Measurements from ENCODE around the gene CD58. TPM values are rescaled to one million over a fixed set of nuclear protein-coding genes. Genes with fewer than 3 reads are reported as not detected.

CD58 gene
- total RNA-seq, 1 donor from 2014 or later, result 15.1 TPM

DNA sequence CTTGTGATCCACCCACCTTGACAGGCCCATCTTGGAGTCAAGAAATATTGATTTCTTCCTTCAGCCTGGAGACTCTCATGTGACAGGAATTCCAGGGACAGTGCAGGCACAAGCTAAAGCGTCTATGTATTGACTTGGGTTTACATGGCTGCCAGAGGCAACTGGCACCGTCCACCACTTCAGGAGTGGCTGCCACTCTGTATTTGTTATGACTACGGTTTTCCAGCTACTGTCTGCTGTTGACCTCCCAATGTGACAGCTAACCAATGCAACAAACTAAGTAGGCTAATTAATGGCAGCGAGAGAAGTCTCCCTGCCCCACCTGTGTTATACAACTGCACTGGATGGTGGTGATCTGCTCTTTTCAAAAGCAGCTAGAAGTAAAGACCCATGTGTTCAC is 56.9 kb downstream of the CD58 start:
- Histone ChIP-seq H3K4me1 (ENCODE audit: control insufficient read depth in 3 of 3, insufficient read depth in 3 of 3, low read length in 3 of 3) (no peaks in the 10 kb centered on the region), H3K4me3 (ENCODE audit: low read length in 3 of 3) (no peak overlapping the region), H3K36me3 (ENCODE audit: control insufficient read depth in 3 of 3, insufficient read depth in 3 of 3, low read length in 3 of 3) (peaks cover 0 to 6% (median 5%) of the 10 kb centered on the region in 3 donors), H3K27ac (ENCODE audit: low read depth, low read length) (no peak overlapping the region), H3K9ac (ENCODE audit: low read depth in 1 of 3, low read length in 3 of 3) (no peak overlapping the region), H3K27me3 (ENCODE audit: control insufficient read depth in 3 of 3, insufficient read depth in 3 of 3, low read length in 3 of 3) (no peaks in the 10 kb centered on the region), H3K9me3 (ENCODE audit: control insufficient read depth in 3 of 3, low read length in 3 of 3) (no peaks in the 10 kb centered on the region)

DNA sequence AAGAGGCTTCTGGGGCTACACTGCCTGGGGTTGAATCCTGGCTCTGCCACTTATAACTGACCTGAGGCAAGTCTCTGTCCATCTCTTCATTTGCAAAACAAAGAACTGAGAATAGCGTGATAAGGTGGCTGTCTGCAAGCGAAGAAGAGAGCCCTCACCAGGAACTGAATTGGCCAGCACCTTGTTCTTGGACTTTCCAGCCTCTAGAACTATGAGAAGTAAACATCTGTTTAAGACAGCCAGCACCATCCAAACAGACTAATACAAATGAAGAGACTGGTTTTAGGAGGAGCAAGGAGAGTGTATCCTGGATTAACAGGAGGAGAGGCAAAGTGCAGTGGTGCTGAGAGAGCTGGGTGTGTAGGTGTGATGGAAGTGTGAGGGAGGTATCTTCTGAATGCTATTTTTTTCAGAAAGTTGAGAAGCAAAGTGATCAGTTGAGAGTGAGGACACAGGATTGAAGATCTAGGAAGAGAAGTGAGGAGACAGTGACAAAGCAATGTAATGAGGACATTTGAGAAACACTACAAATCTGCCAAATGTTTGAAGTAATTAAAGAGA is 59.3 kb downstream of the CD58 start:
- Histone ChIP-seq H3K27me3 (ENCODE audit: control insufficient read depth in 3 of 3, insufficient read depth in 3 of 3, low read length in 3 of 3) (no peaks in the 10 kb centered on the region), H3K4me1 (ENCODE audit: control insufficient read depth in 3 of 3, insufficient read depth in 3 of 3, low read length in 3 of 3) (no peaks in the 10 kb centered on the region), H3K9me3 (ENCODE audit: control insufficient read depth in 3 of 3, low read length in 3 of 3) (no peaks in the 10 kb centered on the region), H3K4me3 (ENCODE audit: low read length in 3 of 3) (no peak overlapping the region), H3K27ac (ENCODE audit: low read depth, low read length) (no peak overlapping the region), H3K36me3 (ENCODE audit: control insufficient read depth in 3 of 3, insufficient read depth in 3 of 3, low read length in 3 of 3) (no peaks in the 10 kb centered on the region), H3K9ac (ENCODE audit: low read depth in 1 of 3, low read length in 3 of 3) (no peak overlapping the region)

DNA sequence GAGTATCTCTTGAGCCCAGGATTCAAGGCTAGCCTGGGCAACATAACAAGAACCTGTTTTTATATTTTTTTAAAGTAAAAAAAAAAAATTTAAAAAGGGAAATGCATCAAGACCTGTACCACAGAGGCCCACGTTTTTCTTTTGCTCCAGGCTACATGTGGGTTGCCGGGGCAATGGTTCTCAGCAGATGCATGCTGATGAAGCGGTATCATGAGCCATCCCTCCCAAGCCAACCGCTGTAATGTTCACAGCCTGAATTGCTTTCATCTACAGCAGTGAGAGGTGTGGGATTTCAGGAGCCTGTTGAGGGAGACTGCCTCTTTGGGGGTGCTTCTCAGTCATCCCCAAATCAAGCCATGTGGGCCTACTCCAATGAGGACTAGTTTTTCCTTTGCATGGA is 60.5 kb downstream of the CD58 start:
- Histone ChIP-seq H3K27me3 (ENCODE audit: control insufficient read depth in 3 of 3, insufficient read depth in 3 of 3, low read length in 3 of 3) (no peaks in the 10 kb centered on the region), H3K27ac (ENCODE audit: low read depth, low read length) (no peak overlapping the region), H3K9ac (ENCODE audit: low read depth in 1 of 3, low read length in 3 of 3) (no peak overlapping the region), H3K4me1 (ENCODE audit: control insufficient read depth in 3 of 3, insufficient read depth in 3 of 3, low read length in 3 of 3) (no peaks in the 10 kb centered on the region), H3K9me3 (ENCODE audit: control insufficient read depth in 3 of 3, low read length in 3 of 3) (no peaks in the 10 kb centered on the region), H3K4me3 (ENCODE audit: low read length in 3 of 3) (no peak overlapping the region), H3K36me3 (ENCODE audit: control insufficient read depth in 3 of 3, insufficient read depth in 3 of 3, low read length in 3 of 3) (no peaks in the 10 kb centered on the region)

DNA sequence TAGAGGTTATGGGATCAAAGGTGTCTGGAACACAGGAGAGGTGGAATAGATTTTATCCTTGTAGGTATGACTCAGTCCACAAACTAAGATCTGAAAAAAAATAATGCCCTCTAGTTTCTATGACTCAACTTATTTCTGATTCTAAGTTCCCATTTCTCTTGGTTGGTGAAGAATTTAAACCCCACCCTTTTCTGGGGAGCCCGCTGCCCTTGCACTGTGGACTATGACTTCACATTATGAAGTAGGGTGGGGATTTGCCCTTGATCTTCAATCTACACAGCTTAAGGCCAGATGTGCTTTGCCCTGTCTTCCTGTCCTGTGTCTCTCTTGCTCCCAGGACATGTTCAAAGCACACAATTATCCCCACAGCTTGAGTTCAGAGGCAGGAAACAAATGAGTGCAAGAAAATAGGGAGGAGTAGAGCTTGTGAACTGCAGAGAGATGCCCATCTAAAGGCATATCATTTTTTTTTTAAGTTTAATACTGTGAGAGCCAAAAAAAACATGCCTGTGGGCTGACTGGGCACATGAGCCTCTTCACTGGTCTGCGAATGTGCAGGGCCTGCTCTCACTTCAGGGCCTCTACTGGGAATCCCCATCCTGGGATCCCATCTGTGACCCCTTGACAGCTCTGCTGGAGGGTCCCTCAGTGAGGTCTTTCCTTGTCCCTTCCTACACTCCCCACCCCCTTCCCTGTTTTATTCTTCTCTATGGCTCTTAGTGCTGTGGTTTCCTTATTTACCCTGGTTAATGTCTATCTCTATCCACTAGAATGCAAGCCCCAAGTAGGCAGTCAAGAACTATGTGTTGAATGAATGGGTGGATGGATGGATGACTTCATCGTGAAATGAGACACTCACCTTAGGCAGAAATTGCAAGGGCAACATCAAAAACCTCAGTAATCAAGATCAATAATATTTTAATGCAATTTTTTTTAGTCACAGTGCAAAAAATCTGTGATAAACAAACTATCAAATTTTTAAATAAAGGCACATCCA is 61.5 kb downstream of the CD58 start:
- Histone ChIP-seq H3K9me3 (ENCODE audit: control insufficient read depth in 3 of 3, low read length in 3 of 3) (no peaks in the 10 kb centered on the region), H3K4me1 (ENCODE audit: control insufficient read depth in 3 of 3, insufficient read depth in 3 of 3, low read length in 3 of 3) (peaks cover 0 to 4% (median 0%) of the 10 kb centered on the region in 3 donors), H3K27me3 (ENCODE audit: control insufficient read depth in 3 of 3, insufficient read depth in 3 of 3, low read length in 3 of 3) (no peaks in the 10 kb centered on the region), H3K27ac (ENCODE audit: low read depth, low read length) (no peak overlapping the region), H3K9ac (ENCODE audit: low read depth in 1 of 3, low read length in 3 of 3) (no peak overlapping the region), H3K36me3 (ENCODE audit: control insufficient read depth in 3 of 3, insufficient read depth in 3 of 3, low read length in 3 of 3) (no peaks in the 10 kb centered on the region), H3K4me3 (ENCODE audit: low read length in 3 of 3) (no peak overlapping the region)

DNA sequence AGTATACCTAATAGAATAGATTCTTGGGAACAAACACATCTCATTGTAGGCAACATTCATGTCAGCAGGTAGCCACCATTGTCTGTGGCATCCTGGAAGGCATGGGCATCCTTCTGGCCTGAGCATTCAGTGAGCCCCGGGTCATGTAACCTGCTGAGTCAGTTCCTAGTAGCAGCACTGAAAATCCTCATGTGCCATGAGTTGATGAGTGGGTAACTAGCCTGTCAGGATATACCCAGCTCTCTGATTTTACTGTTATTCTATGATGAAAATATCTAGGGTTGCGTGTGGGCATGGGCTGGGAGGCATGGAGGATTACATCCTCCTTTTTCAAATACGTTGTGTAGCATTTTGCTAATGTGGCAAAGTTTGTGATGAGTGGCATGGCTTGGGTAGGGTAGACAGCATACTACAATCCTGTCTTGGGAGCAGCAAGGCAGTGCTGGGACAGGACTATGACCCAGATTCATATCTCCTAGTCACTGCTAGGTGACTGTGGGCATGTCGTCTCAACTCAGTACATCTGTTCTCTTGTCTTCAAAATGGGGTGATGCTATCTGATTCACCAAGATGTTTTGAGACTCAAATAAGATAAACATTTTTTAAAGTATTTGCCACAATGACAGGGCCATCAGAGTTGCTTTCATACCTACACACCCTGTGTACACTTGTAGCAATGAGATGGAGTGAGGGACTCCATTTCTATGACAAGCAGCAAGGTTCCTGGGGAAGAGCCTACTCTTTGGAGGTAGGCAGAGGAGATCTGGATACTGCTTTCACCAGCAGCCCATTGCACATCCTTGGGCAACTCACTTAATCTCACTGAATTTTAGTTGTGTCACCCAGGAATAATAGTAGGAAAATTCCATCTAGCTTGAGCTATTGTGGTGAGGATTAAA is 62.5 kb downstream of the CD58 start:
- Histone ChIP-seq H3K4me3 (ENCODE audit: low read length in 3 of 3) (no peak overlapping the region), H3K36me3 (ENCODE audit: control insufficient read depth in 3 of 3, insufficient read depth in 3 of 3, low read length in 3 of 3) (no peaks in the 10 kb centered on the region), H3K27me3 (ENCODE audit: control insufficient read depth in 3 of 3, insufficient read depth in 3 of 3, low read length in 3 of 3) (no peaks in the 10 kb centered on the region), H3K4me1 (ENCODE audit: control insufficient read depth in 3 of 3, insufficient read depth in 3 of 3, low read length in 3 of 3) (peaks cover 0 to 10% (median 0%) of the 10 kb centered on the region in 3 donors), H3K9ac (ENCODE audit: low read depth in 1 of 3, low read length in 3 of 3) (no peak overlapping the region), H3K27ac (ENCODE audit: low read depth, low read length) (no peak overlapping the region), H3K9me3 (ENCODE audit: control insufficient read depth in 3 of 3, low read length in 3 of 3) (no peaks in the 10 kb centered on the region)

DNA sequence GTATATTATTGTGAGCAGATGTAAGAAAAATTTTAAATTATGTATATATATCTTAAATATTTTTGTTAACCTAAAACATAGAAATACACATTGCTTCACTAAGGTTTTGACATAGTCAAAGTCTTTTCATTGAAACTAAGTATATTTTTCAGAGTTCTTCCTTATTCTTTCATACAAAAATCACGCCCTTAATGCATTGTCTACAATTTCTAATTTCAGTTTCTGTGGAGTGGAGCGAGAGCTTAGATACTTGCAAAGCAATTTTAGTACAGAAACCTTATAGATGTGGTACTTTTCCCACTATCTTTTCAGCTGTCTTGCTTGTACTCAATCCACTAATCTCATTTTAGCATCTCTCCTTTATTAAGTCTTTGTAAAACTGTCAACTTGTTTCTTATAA is 63.2 kb downstream of the CD58 start:
- peaks cover 0 to 10% (median 0%) of the 10 kb centered on the region in 3 donors for H3K4me1 ChIP-seq (ENCODE audit: control insufficient read depth in 3 of 3, insufficient read depth in 3 of 3, low read length in 3 of 3)

DNA sequence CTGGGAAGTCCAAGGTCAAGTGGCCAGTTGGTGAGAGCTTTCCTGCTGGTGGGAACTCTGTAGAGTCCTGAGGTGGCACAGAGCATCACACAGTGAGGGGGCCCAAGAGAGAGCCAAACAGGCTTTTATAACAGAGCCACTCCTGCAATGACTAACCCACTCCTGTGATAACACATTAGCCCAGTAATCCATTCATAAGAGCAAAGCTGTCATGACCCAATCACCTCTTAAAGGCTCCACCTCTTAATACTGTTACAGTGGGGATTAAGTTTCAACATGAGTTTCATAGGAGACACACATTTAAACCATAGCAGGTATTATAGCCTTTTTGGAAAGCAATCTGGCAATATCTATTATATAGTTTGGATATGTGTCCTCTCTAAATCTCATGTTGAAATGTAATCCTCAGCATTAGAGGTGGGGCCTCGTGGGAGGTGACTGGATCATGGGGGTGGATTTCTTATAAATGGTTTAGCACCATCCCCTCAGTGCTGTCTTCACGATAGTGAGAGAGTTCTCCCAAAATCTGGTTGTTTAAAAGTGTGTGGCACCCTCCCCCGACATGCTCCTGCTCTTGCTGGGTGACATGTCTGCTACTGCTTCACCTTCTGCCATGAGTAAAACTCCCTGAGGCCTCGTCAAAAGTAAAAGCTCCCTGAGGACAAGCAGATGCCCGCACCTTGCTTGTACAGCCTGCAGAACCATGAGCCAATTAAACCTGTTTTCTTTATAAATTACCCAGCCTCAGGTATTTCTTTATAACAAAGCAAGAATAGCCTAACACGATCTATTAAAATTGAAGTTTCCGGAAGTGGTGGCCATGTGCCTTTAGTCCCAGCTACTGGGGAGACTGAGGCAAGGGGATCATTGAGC is 64.5 kb downstream of the CD58 start:
- no peaks in the 10 kb centered on the region for H3K27me3 ChIP-seq (ENCODE audit: control insufficient read depth in 3 of 3, insufficient read depth in 3 of 3, low read length in 3 of 3)
- no peaks in the 10 kb centered on the region for H3K9me3 ChIP-seq (ENCODE audit: control insufficient read depth in 3 of 3, low read length in 3 of 3)
- H3K4me1 ChIP-seq (ENCODE audit: control insufficient read depth in 3 of 3, insufficient read depth in 3 of 3, low read length in 3 of 3), result peaks cover 0 to 10% (median 0%) of the 10 kb centered on the region in 3 donors
- no peaks in the 10 kb centered on the region for H3K36me3 ChIP-seq (ENCODE audit: control insufficient read depth in 3 of 3, insufficient read depth in 3 of 3, low read length in 3 of 3)
- no peak overlapping the region for H3K4me3 ChIP-seq (ENCODE audit: low read length in 3 of 3)
- H3K9ac ChIP-seq (ENCODE audit: low read depth in 1 of 3, low read length in 3 of 3), result no peak overlapping the region
- H3K27ac ChIP-seq (ENCODE audit: low read depth, low read length), result no peak overlapping the region

More for the DNA sequence above, 63.2 kb downstream of the CD58 start:
- Histone ChIP-seq H3K36me3 (ENCODE audit: control insufficient read depth in 3 of 3, insufficient read depth in 3 of 3, low read length in 3 of 3) (no peaks in the 10 kb centered on the region), H3K9me3 (ENCODE audit: control insufficient read depth in 3 of 3, low read length in 3 of 3) (no peaks in the 10 kb centered on the region), H3K27ac (ENCODE audit: low read depth, low read length) (no peak overlapping the region), H3K9ac (ENCODE audit: low read depth in 1 of 3, low read length in 3 of 3) (no peak overlapping the region), H3K4me3 (ENCODE audit: low read length in 3 of 3) (no peak overlapping the region), H3K27me3 (ENCODE audit: control insufficient read depth in 3 of 3, insufficient read depth in 3 of 3, low read length in 3 of 3) (no peaks in the 10 kb centered on the region)

DNA sequence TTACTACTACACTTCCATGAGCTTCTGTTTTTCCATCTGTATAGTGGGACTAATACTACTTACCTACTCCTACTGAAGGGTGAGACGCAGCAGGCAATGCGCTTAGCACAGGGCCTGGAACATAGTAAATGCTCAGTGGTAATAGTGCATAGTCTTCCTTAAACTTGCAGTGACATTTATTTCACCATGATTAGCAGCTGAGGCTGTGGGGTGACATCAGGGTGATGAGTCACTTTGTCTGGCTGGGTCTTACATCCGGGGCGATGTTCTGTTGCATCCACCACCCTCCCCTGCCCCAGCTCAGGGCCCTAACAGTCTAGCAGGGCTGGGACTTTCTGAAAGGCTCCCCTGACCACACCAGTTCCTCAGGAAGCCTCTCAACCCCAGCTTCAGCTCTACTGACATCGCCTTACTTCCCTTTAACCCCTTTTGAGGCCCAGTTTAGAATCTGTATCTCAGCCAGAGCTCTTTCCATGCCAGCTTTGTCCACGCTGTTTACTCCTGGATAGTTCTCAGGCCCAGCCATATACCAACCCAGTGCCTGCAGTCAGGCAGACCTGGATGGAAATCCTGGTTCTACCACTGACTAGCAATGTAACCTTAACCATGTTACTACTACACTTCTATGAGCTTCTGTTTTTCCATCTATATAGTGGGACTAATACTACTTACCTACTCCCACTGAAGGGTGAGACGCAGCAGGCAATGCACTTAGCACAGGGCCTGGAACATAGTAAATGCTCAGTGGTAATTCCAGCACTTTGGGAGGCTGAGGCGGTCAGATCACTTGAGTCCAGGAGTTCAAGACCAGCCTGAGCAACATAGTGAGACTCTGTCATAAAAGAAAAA is 66.3 kb downstream of the CD58 start:
- Histone ChIP-seq H3K27me3 (ENCODE audit: control insufficient read depth in 3 of 3, insufficient read depth in 3 of 3, low read length in 3 of 3) (no peaks in the 10 kb centered on the region), H3K4me1 (ENCODE audit: control insufficient read depth in 3 of 3, insufficient read depth in 3 of 3, low read length in 3 of 3) (peaks cover 0 to 10% (median 0%) of the 10 kb centered on the region in 3 donors), H3K4me3 (ENCODE audit: low read length in 3 of 3) (no peak overlapping the region), H3K27ac (ENCODE audit: low read depth, low read length) (no peak overlapping the region), H3K9me3 (ENCODE audit: control insufficient read depth in 3 of 3, low read length in 3 of 3) (no peaks in the 10 kb centered on the region), H3K9ac (ENCODE audit: low read depth in 1 of 3, low read length in 3 of 3) (no peak overlapping the region), H3K36me3 (ENCODE audit: control insufficient read depth in 3 of 3, insufficient read depth in 3 of 3, low read length in 3 of 3) (no peaks in the 10 kb centered on the region)
